HG02571 (cell line): ENCODE data around the gene FAM181A.
A peak's percentile ranks its signal among the peaks of the same experiment; 100 is the strongest.

Source experiments
- ATAC-seq: cut with Tn5 transposase; IDR thresholded peaks from one replicate; pipeline ENCODE4 v1.9.1; 2021; ENCODE audit warnings: mild to moderate bottlenecking, moderate library complexity; ENCODE audit not compliant: unreplicated experiment

FAM181A gene

DNA sequence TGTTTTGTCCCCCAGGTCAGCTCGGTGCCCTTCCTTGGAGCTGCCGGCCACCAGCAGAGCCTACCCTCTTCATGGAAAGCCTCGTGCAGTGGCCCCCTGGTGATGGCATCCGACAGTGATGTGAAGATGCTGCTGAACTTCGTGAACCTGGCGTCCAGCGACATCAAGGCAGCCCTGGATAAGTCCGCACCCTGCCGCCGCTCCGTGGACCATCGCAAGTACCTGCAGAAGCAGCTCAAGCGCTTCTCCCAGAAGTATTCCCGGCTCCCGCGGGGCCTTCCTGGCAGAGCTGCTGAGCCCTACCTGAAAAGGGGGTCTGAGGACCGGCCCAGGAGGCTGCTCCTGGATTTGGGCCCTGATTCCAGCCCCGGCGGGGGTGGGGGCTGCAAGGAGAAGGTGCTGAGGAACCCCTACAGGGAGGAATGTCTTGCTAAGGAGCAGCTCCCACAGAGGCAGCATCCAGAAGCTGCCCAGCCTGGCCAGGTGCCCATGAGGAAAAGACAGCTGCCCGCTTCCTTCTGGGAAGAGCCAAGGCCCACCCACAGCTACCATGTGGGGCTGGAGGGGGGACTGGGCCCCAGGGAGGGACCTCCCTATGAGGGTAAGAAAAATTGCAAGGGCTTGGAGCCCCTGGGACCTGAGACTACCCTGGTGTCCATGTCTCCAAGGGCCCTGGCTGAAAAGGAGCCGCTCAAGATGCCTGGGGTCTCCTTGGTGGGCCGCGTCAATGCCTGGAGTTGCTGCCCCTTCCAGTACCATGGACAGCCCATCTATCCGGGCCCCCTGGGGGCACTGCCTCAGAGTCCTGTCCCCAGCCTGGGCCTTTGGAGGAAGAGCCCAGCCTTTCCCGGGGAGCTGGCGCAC, 1.3 kb downstream of the FAM181A start:
- no peak for ATAC-seq

DNA sequence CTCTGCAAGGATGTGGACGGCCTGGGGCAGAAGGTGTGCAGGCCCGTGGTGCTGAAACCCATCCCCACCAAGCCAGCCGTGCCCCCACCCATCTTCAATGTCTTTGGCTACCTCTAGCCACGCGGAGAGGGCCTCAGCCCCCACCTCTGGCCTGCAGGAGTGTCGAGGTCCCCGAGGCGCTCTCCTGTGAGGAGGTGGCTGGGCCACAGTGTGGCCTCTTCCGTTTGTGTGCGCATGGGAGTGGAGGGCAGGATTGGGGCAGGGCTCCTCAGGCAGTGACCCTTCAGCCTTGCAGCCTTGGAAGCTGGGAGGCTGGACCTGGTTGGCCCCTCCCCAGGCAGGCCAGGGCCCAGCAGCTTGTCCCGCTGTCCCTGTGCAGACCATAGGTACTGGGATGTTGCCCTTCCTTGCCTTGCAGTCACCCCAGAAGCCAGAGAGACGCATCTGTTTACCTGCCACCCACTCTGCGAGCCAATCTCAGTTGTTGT, 1.9 kb downstream of the FAM181A start:
- ATAC-seq: no peak

- no peak for ATAC-seq
Measured at GRCh38 chr14:93929657-93930056, 2.5 kb downstream of the FAM181A start.

DNA sequence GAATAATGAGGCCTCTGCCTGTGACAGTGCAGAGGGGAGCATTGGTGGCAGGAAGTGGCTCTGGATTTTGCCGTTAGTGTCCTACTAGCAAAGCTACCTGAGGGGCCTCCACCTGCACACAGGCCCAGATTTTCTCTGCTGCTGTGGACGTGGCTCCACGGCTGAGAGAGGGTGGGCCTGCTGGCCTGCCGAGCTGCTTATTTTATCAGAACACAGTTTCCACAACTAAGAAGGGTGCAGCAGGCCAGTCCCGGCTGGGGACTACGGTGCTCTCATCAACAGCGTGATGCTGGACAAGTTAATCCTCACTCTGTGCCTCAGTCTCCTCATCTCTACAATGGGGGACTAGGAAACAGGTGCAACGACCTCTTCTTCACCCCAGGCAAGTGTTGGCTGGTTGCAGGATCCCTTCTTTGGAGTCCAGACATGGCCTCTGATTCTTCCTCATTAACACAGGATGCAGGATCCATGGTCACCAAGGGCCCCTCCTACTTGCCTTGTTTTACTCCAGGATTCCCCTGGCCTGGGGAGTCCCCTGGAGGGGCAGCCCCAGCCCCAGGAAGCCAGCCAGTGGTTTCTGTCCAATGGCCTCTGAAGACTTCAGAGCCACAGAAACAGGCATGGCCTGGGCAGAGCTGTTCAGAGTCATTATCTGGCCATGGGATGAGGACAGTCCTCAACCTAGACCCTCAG, 3.3 kb downstream of the FAM181A start:
- ATAC-seq: no peak

- no peak for ATAC-seq
Measured at GRCh38 chr14:93930989-93931307, 3.8 kb downstream of the FAM181A start.

- ATAC-seq: no peak
Measured at GRCh38 chr14:93932642-93933041, 5.5 kb downstream of the FAM181A start.

- no peak for ATAC-seq
Measured at GRCh38 chr14:93935213-93935612, 8.1 kb downstream of the FAM181A start.

DNA sequence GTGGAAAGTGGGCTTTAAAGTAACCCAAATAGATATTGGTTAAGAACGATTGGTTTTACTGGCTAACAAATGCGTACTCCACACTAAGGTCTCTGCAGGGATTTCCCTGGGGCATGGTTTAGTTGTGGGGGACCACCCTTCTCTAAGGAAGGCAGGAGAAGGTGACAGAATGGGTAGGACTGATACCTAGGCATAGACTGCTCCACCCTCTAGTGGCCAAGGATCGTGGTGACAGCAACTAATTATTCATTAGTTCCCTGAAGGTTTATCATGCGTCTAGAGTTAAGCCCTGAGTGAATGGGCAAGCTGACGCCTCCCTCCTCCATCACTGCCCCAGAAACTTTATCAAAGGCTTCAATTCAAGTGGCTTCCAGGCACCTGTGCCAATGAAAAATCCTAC, 9.1 kb downstream of the FAM181A start:
- no peak for ATAC-seq

GRCh38 chr14:93936926-93937325, 9.8 kb downstream of the FAM181A start:
- ATAC-seq: no peak

- ATAC-seq: no peak
Measured at GRCh38 chr14:93937519-93937918, 10.4 kb downstream of the FAM181A start.

GRCh38 chr14:93938751-93939303, 11.7 kb downstream of the FAM181A start:
- ATAC-seq: no peak

DNA sequence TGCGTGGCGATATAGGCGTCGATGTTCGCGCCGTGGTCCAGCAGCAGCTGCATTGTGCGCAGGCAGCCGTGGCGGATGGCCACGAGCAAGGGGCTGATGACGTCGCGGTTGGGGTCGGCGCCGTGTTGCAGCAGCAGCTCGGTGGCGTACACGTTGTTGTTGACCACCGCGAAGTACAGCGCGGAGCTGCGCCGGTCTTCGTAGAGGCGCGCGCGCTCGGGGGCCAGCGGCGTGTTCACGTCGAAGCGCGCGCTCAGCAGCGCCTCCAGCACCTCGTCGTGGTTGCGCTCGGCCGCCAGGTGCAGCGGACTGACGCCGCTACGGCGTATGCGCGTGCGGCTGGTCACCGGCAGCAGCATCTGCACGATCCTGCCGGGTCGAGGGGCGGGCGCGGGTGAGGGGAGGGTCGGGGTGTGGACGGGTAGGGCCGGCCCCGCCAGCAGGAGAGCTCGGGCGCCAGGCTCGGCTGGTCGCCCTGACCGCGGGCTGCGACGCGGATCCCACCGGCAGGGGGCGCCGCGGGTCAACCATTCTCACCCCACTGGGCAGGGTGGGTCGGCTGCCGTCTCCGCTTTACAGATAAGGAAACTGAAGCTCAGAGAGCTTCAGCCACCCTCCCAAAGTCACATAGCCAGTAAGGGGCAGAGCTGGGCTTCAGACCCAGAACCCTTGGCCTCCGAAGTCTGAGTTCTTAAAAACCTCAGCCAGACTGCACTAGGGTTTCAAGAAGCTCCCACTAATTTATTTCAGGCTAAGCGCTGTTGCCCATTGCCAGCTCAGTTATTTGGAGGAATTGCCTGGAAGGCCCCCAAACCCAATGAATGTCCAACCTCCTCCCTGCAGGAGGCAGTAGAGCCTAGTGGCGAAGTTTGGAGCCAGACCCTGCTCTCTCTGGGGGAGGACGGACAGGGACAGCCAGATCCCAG, 12.4 kb downstream of the FAM181A start:
- peak; percentile 80 for ATAC-seq

DNA sequence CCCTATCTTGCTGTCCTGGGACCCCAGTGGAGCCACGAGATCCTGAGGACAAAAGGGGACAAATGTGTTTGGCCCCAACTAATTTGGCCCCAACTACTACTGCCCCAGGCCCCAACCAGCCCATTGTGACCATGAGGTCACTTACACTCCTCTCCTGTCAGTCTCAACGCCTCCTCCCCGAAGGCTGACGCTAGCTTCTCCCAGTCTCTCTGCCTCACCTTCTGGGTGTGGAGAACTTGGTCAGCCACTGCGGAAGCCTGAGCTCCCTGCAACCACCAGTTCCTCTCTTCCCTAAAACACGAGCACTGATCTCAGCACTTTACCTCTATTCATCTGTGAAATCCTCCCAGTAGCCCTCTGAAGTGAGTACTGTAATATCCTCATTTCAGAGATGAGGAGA, 13.3 kb downstream of the FAM181A start:
- no peak for ATAC-seq

DNA sequence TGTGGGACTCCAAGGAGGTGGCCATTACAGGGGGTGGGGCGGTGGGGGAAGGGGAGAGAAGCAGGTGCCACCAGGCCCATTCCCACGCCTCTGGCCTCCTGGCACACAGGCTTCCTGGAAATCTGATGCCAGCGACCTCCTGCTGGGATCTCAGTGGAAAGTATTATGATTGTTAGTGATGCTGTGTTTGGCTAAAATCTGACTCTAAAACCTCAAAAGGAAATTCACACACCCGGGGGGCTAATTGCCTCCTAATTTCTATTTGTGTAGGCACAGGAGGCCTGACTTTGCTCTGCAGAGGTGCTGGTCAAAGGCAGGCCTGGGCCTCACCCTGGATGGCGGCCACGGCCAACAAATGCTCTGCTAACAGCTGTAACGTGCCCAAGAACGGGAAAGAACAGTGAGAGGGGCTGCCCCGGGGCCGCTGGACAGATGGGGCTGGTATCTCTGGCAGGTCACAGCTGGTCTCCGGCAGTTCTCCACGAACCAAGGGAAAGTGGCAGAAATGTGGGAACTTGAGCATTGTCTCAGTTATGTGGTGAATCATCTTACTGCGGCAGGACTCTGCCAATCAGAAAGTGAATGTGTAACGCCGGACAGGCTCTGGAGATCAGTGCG, 14.3 kb downstream of the FAM181A start:
- no peak for ATAC-seq

DNA sequence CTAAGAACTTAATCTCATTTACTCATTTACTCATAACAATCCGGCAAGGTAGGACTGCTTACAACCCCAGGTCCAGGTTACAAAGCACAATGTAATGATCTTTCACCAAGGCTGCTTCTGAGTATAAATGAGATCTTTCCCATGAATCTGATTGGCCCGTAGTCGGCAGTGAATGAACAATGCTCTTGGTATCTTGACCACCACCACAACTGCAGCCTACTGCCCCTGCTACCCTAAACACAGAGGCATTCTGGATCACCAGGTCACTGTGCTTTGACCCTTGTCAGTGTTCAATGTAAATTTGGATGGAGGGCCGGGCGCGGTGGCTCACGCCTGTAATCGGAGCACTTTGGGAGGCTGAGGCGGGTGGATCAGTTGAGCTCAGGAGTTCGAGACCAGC, 15.9 kb downstream of the FAM181A start:
- no peak for ATAC-seq

- no peak for ATAC-seq
Measured at GRCh38 chr14:93943930-93944329, 16.8 kb downstream of the FAM181A start.

DNA sequence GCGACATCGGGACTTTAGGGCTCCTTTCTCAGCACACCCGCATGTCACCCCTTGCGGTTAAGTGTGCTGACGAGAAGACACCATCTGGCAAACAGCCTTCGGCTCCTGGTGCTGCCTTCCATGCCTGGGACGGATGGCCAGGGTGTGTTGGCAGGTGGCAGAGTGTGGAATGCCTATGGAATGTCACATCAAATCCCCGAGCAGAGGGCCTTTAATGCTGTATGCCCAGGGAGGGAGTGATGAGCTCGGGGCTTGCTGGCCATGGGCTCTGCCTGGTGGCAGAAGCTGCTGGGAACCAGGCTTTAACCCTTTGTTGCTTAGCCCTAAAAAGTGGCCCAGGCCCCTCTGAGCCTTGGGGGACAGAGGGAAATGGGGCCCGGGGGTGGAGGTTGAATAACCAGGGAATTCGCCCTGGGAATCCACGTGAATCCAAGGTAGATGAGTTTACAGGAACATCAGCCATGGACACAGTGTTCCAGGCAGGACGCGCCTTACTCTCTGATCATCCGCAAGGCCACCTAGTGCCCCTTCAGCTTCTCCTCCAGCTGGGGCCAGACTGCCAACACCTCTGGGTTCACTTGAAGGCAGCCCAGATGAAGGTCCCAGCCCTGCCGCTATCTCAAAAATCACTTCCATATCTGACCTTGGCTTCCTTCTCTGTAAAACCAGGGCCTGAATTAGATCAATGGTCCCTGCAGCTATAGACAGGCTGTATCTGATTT, 17.4 kb downstream of the FAM181A start:
- ATAC-seq: no peak

DNA sequence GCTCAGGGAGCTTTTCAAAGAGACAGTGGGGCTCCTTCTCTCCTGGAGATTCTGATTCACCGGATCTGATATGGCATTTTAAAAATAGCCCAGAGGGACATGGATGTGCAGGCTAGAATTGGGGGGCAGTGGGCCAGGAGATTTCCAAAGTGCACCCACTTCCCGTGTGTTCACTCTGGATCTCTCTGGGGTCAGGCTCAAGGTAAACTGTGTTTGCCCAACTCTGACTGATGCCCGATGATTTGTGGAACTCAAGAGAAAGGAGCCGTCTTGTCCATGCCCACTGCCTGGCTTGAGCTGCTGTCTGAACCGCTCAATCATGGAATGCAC, 17.9 kb downstream of the FAM181A start:
- no peak for ATAC-seq

GRCh38 chr14:93946104-93946503, 19.0 kb downstream of the FAM181A start:
- no peak for ATAC-seq

DNA sequence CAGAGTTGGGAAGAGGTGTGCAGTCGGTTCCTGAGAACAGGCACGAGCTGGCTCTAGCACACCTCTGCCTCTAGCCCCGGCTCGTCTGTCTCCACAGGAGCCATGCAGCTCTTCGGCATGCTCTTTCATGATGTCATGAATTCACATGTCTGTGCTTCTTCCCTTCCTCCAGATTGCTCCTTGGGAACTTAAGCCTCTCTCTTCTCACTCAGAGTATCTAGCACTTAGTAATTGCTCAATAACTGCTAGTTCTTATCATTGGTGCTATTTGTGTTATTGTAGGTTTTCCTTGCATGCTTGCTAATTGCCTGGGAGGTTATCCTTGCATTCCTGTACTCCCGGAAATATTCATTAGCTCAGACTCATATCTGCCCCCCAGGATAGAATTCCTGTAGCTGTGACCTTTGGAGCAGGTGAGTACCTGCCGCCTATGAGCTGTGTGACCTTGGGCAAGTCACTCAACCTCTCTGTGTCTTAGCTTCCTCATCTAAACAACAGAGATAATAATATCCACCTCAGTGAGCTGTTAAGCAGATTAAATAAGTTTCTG, 19.5 kb downstream of the FAM181A start:
- no peak for ATAC-seq
